Endothelial cell of umbilical vein (primary cell): ENCODE measurements around the gene PBLD.

Experiments used
- CTCF ChIP-seq, 2 donors: IDR thresholded peaks; 1 replicate in 1 of 2; 2 replicates in 1 of 2; pipeline ENCODE4 v1.5.1; 2011; ENCODE audit warnings: low read length in 2 of 2, mild to moderate bottlenecking in 2 of 2, moderate library complexity in 2 of 2, control low read depth in 1 of 2, inconsistent platforms in 1 of 2, low read depth in 1 of 2; ENCODE audit not compliant: insufficient read depth in 1 of 2; ENCODE audit errors: extremely low read depth in 1 of 2
- GATA2 ChIP-seq: IDR thresholded peaks from 2 replicates; pipeline ENCODE4 v1.7.0; 2011; ENCODE audit warnings: low read depth, mild to moderate bottlenecking, moderate library complexity, mixed read lengths, low read length; ENCODE audit not compliant: insufficient read length, insufficient read depth
- POLR2AphosphoS5 ChIP-seq: IDR thresholded peaks from 2 replicates; pipeline ENCODE4 v1.6.1; 2012; ENCODE audit warnings: low read depth, mild to moderate bottlenecking, control low read depth, low read length, moderate library complexity; ENCODE audit not compliant: insufficient read depth

GRCh38 chr10:68239069-68239468 is 93.7 kb downstream of the PBLD start:
- TF ChIP-seq CTCF (IDR thresholded peaks at IDR 0.05; ENCODE audit: extremely low read depth in 1 of 2, insufficient read depth in 1 of 2, low read depth in 1 of 2, low read length in 2 of 2) (no peak), GATA2 (no peak), POLR2AphosphoS5 (no peak)
